ENCODE data around the gene IFI30. TPM values are rescaled to one million over a fixed set of nuclear protein-coding genes. Genes with fewer than 3 reads are reported as not detected.

Gene IFI30
- polyA plus RNA-seq, 1 of the 3 experiments (the other 2 are of a cell fraction) = 11.6 TPM

GRCh38 chr19:18137242-18137641, 36.4 kb upstream of the IFI30 start:
- no peak overlapping the region for H3K4me3 ChIP-seq (ENCODE audit: low read depth in 2 of 2, low read length in 1 of 2)
- no peaks in the 10 kb centered on the region for H3K4me1 ChIP-seq (ENCODE audit: control insufficient read depth in 1 of 2, insufficient read depth in 2 of 2, low read depth in 1 of 2, low read length in 1 of 2)
- no peak overlapping the region for H3K27ac ChIP-seq (ENCODE audit: low read depth in 2 of 2, low read length in 1 of 2)
- no peak overlapping the region for H3K4me2 ChIP-seq
- H3K36me3 ChIP-seq (replicated peaks in 1 of 2; ENCODE audit: control insufficient read depth in 1 of 2, insufficient read depth in 2 of 2, low read length in 1 of 2) = peaks cover 9 to 24% of the 10 kb centered on the region in 2 experiments
- H2AFZ ChIP-seq (ENCODE audit: low read depth) = no peak overlapping the region
- H3K27me3 ChIP-seq (ENCODE audit: insufficient read depth) = no peaks in the 10 kb centered on the region
- no peak for DNase-seq
- 98% methylated on average over 8 of the region's 11 CpGs for WGBS (ENCODE audit: low lambda C conversion rate)
- H4K20me1 ChIP-seq (ENCODE audit: insufficient read depth) = no peaks in the 10 kb centered on the region
- no peaks in the 10 kb centered on the region for H3F3A ChIP-seq (replicated peaks; ENCODE audit: insufficient read depth)
- no peaks in the 10 kb centered on the region for H3K9me2 ChIP-seq
- POLR2A ChIA-PET = interaction anchor here (0.7 kb wide), 1 partner anchor 15 kb away, joined by 3 read pairs; no protein-coding TSS in a partner anchor
- no peaks in the 10 kb centered on the region for H3K9me3 ChIP-seq
- CTCF ChIA-PET = interaction anchor here (1.5 to 2.3 kb wide), 3 partner anchors 14 to 31 kb away, joined by 4 to 8 read pairs (median 4); no protein-coding TSS in a partner anchor
- H3K9ac ChIP-seq = no peak overlapping the region
- no peak for TF ChIP-seq NRF1 (IDR thresholded peaks at IDR 0.05; ENCODE audit: low read depth, low read length)
- no peak for TF ChIP-seq USF2 (IDR thresholded peaks at IDR 0.05; ENCODE audit: borderline replicate concordance, low read depth, low read length)
- TF ChIP-seq MEF2A (IDR thresholded peaks at IDR 0.05; ENCODE audit: borderline replicate concordance, low read depth) = no peak
- TF ChIP-seq YY1 (IDR thresholded peaks at IDR 0.05; ENCODE audit: low read depth) = no peak
- TF ChIP-seq TCF12 (IDR thresholded peaks at IDR 0.05) = no peak
- no peaks in the 10 kb centered on the region for H3K79me2 ChIP-seq (ENCODE audit: insufficient read depth)

- Histone ChIP-seq H3K79me2 (ENCODE audit: insufficient read depth) (no peaks in the 10 kb centered on the region), H3K36me3 (replicated peaks in 1 of 2; ENCODE audit: control insufficient read depth in 1 of 2, insufficient read depth in 2 of 2, low read length in 1 of 2) (peaks cover 6 to 22% of the 10 kb centered on the region in 2 experiments), H3K27me3 (ENCODE audit: insufficient read depth) (no peaks in the 10 kb centered on the region), H3K27ac (ENCODE audit: low read depth in 2 of 2, low read length in 1 of 2) (no peak overlapping the region), H2AFZ (ENCODE audit: low read depth) (no peak overlapping the region), H4K20me1 (ENCODE audit: insufficient read depth) (no peaks in the 10 kb centered on the region), H3K4me2 (no peak overlapping the region), H3F3A (replicated peaks; ENCODE audit: insufficient read depth) (no peaks in the 10 kb centered on the region), H3K9ac (no peak overlapping the region), H3K4me3 (ENCODE audit: low read depth in 2 of 2, low read length in 1 of 2) (no peak overlapping the region), H3K4me1 (ENCODE audit: control insufficient read depth in 1 of 2, insufficient read depth in 2 of 2, low read depth in 1 of 2, low read length in 1 of 2) (no peaks in the 10 kb centered on the region), H3K9me3 (no peaks in the 10 kb centered on the region), H3K9me2 (no peaks in the 10 kb centered on the region)
- no peak for DNase-seq
- WGBS (ENCODE audit: low lambda C conversion rate) = 90% methylated on average over 9 of the region's 9 CpGs
- POLR2A ChIA-PET = interaction anchor here (0.7 kb wide), 1 partner anchor 14 kb away, joined by 3 read pairs; no protein-coding TSS in a partner anchor
- CTCF ChIA-PET = interaction anchor here (1.5 to 2.3 kb wide), 3 partner anchors 15 to 30 kb away, joined by 4 to 8 read pairs (median 4); no protein-coding TSS in a partner anchor
- no peak for TF ChIP-seq PBX3 (IDR thresholded peaks at IDR 0.05)
- TF ChIP-seq ZBTB33 (IDR thresholded peaks at IDR 0.05; ENCODE audit: borderline replicate concordance, low read depth) = no peak
- no peak for TF ChIP-seq TAF1 (IDR thresholded peaks at IDR 0.05; ENCODE audit: borderline replicate concordance, low read depth, low read length)
- no peak for TF ChIP-seq MEF2A (IDR thresholded peaks at IDR 0.05; ENCODE audit: borderline replicate concordance, low read depth)
- no peak for TF ChIP-seq IRF3 (IDR thresholded peaks at IDR 0.05; ENCODE audit: low read depth, low read length)
- no peak for TF ChIP-seq CHD2 (IDR thresholded peaks at IDR 0.05; ENCODE audit: low read length, partially characterized antibody)
- TF ChIP-seq EZH2phosphoT487 (IDR thresholded peaks at IDR 0.05; ENCODE audit: borderline replicate concordance, low read depth) = no peak
- TF ChIP-seq RCOR1 (IDR thresholded peaks at IDR 0.05; ENCODE audit: low read length) = no peak
Observed at GRCh38 chr19:18137657-18138339, 35.8 kb upstream of the IFI30 start.

Measured in SK-N-SH (cell line).